ENCODE data around the gene HNRNPA3. TPM values are rescaled to one million over a fixed set of nuclear protein-coding genes. Genes with fewer than 3 reads are reported as not detected.

Gene HNRNPA3
- total and polyA plus RNA-seq, 2 of the 13 experiments (the other 11 are each of a cell fraction or from before 2014, with no cell fraction given): 73.3 to 97.7 TPM

DNA sequence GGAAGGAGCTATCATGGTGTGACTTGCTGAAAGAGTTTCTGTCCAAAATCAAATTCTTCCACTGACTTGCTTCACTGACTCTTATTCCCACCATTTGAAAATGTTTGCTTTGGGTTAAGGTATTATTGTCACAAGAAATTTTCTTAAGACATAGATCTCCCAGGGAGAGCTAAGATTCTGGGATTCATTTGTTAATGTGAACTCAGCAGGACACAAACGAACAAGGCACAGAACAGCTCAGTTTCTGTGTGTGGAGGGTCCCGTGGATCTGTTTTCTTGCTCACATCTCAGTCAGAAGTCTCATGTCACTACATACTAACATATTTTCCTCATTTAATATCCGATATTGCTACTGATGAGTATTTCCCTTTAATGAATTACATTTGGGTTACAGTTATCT is 8.2 kb upstream of the HNRNPA3 start:
- DNase-seq (ENCODE audit: low spot score) (no peak), ATAC-seq (no peak), FAIRE-seq (no peak)
- Histone ChIP-seq H2AFZ (ENCODE audit: low read length) (no peak overlapping the region), H3K9ac (ENCODE audit: insufficient read depth, low read depth, low read length) (no peak overlapping the region), H4K20me1 (ENCODE audit: insufficient read depth, low read length) (no peaks in the 10 kb centered on the region), H3K27ac (ENCODE audit: extremely low read length, insufficient read depth, low read length) (no peak overlapping the region), H3K27me3 (ENCODE audit: control insufficient read depth in 1 of 2, insufficient read depth in 2 of 2, low read length in 2 of 2) (no peaks in the 10 kb centered on the region), H3K9me3 (ENCODE audit: low read length) (no peaks in the 10 kb centered on the region), H3K79me2 (ENCODE audit: insufficient read depth, low read length) (peaks cover 2% of the 10 kb centered on the region), H3K4me2 (ENCODE audit: low read depth, low read length) (no peak overlapping the region), H3K4me3 (replicated peaks in 1 of 3; ENCODE audit: insufficient read depth in 1 of 3, low read depth in 2 of 3, low read length in 3 of 3) (no peak overlapping the region), H3K36me3 (replicated peaks in 1 of 2; ENCODE audit: control insufficient read depth in 1 of 2, insufficient read depth in 2 of 2, low read length in 2 of 2) (no peaks in the 10 kb centered on the region), H3K4me1 (ENCODE audit: insufficient read depth, low read length) (peaks cover 42% of the 10 kb centered on the region)
- ChIA-PET POLR2A (interaction anchor here (0.9 kb wide), 1 partner anchor 8 kb away, joined by 4 read pairs; the partner anchor contains the start of gene HNRNPA3), CTCF (ENCODE audit: low intra/inter-chr PET ratio, low total read pairs) (no interaction called here)
- 93% methylated on average over 3 of the region's 3 CpGs for WGBS (ENCODE audit: low lambda C conversion rate)
- intact Hi-C loops (cut with micrococcal nuclease; ENCODE audit: unreplicated experiment): no loop called here
- BruUV-seq (replicated peaks): no TSS peak
- in situ Hi-C loops (cut with HindIII; ENCODE audit: extremely low pct_ligation_motif_present, low pct_unique_long_range_greater_than_20kb): no loop called here
- TF ChIP-seq TRIM24 (CRISPR knock-in tag; IDR thresholded peaks at IDR 0.05) (no peak), ZNF318 (CRISPR knock-in tag; IDR thresholded peaks at IDR 0.05) (no peak), EEA1 (CRISPR knock-in tag; IDR thresholded peaks at IDR 0.05; ENCODE audit: borderline replicate concordance) (no peak), RNF2 (conservative IDR thresholded peaks at IDR 0.05; ENCODE audit: low read depth) (no peak), SP4 (CRISPR knock-in tag; IDR thresholded peaks at IDR 0.05) (no peak), ZNF546 (CRISPR knock-in tag; conservative IDR thresholded peaks at IDR 0.05) (no peak), PBX3 (CRISPR knock-in tag; IDR thresholded peaks at IDR 0.05; ENCODE audit: borderline replicate concordance) (no peak), BRD4 (CRISPR knock-in tag; IDR thresholded peaks at IDR 0.05) (no peak)
- TF ChIP-seq, protein P1, sequence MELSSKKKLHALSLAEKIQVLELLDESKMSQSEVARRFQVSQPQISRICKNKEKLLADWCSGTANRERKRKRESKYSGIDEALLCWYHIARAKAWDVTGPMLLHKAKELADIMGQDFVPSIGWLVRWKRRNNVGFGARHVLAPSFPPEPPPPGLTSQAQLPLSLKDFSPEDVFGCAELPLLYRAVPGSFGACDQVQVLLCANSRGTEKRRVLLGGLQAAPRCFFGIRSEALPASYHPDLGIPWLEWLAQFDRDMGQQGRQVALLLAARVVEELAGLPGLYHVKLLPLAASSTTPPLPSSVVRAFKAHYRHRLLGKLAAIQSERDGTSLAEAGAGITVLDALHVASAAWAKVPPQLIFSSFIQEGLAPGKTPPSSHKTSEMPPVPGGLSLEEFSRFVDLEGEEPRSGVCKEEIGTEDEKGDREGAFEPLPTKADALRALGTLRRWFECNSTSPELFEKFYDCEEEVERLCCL (CRISPR knock-in tag; IDR thresholded peaks at IDR 0.05; ENCODE audit: borderline replicate concordance): no peak
- TF ChIP-seq, protein P2, sequence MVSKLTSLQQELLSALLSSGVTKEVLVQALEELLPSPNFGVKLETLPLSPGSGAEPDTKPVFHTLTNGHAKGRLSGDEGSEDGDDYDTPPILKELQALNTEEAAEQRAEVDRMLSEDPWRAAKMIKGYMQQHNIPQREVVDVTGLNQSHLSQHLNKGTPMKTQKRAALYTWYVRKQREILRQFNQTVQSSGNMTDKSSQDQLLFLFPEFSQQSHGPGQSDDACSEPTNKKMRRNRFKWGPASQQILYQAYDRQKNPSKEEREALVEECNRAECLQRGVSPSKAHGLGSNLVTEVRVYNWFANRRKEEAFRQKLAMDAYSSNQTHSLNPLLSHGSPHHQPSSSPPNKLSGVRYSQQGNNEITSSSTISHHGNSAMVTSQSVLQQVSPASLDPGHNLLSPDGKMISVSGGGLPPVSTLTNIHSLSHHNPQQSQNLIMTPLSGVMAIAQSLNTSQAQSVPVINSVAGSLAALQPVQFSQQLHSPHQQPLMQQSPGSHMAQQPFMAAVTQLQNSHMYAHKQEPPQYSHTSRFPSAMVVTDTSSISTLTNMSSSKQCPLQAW (CRISPR knock-in tag; IDR thresholded peaks at IDR 0.05): no peak
- TF ChIP-seq, protein P3, sequence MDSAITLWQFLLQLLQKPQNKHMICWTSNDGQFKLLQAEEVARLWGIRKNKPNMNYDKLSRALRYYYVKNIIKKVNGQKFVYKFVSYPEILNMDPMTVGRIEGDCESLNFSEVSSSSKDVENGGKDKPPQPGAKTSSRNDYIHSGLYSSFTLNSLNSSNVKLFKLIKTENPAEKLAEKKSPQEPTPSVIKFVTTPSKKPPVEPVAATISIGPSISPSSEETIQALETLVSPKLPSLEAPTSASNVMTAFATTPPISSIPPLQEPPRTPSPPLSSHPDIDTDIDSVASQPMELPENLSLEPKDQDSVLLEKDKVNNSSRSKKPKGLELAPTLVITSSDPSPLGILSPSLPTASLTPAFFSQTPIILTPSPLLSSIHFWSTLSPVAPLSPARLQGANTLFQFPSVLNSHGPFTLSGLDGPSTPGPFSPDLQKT (CRISPR knock-in tag; IDR thresholded peaks at IDR 0.05; ENCODE audit: borderline replicate concordance): no peak

Data from HepG2 (cell line).